Measurements from ENCODE around the gene BOLA2B. TPM values are rescaled to one million over a fixed set of nuclear protein-coding genes. Genes with fewer than 3 reads are reported as not detected.

Gene BOLA2B
- total RNA-seq, 1 donor from 2014 or later, result 73.2 TPM

GRCh38 chr16:30166202-30166902, 27.1 kb downstream of the BOLA2B start:
- H3K9me3 Mint-ChIP-seq (ENCODE audit: unreplicated experiment), result no peaks in the 10 kb centered on the region
- H3K4me3 Mint-ChIP-seq (ENCODE audit: unreplicated experiment), result no peak overlapping the region
- H3K27me3 Mint-ChIP-seq (ENCODE audit: unreplicated experiment), result no peaks in the 10 kb centered on the region
- no peak overlapping the region for H3K27ac Mint-ChIP-seq (ENCODE audit: unreplicated experiment)
- no peak for TF ChIP-seq CTCF (IDR thresholded peaks at IDR 0.05)
- no peaks in the 10 kb centered on the region for H3K4me1 Mint-ChIP-seq (ENCODE audit: unreplicated experiment)
- no peak for DNase-seq (ENCODE audit: extremely low spot score, unreplicated experiment)
- H3K36me3 Mint-ChIP-seq (ENCODE audit: unreplicated experiment), result no peaks in the 10 kb centered on the region

- no peak overlapping the region for H3K4me3 Mint-ChIP-seq (ENCODE audit: unreplicated experiment)
- no peaks in the 10 kb centered on the region for H3K4me1 Mint-ChIP-seq (ENCODE audit: unreplicated experiment)
- DNase-seq (ENCODE audit: extremely low spot score, unreplicated experiment), result no peak
- H3K27me3 Mint-ChIP-seq (ENCODE audit: unreplicated experiment), result no peaks in the 10 kb centered on the region
- no peak overlapping the region for H3K27ac Mint-ChIP-seq (ENCODE audit: unreplicated experiment)
- no peaks in the 10 kb centered on the region for H3K36me3 Mint-ChIP-seq (ENCODE audit: unreplicated experiment)
- TF ChIP-seq CTCF (IDR thresholded peaks at IDR 0.05), result no peak
- H3K9me3 Mint-ChIP-seq (ENCODE audit: unreplicated experiment), result no peaks in the 10 kb centered on the region
Measured at GRCh38 chr16:30163538-30163937, 29.9 kb downstream of the BOLA2B start.

GRCh38 chr16:30157214-30157613, 36.3 kb downstream of the BOLA2B start:
- H3K4me3 Mint-ChIP-seq (ENCODE audit: unreplicated experiment), result no peak overlapping the region
- no peaks in the 10 kb centered on the region for H3K36me3 Mint-ChIP-seq (ENCODE audit: unreplicated experiment)
- H3K27me3 Mint-ChIP-seq (ENCODE audit: unreplicated experiment), result peaks cover 4% of the 10 kb centered on the region
- no peaks in the 10 kb centered on the region for H3K9me3 Mint-ChIP-seq (ENCODE audit: unreplicated experiment)
- no peaks in the 10 kb centered on the region for H3K4me1 Mint-ChIP-seq (ENCODE audit: unreplicated experiment)
- no peak for DNase-seq (ENCODE audit: extremely low spot score, unreplicated experiment)
- TF ChIP-seq CTCF (IDR thresholded peaks at IDR 0.05), result no peak
- H3K27ac Mint-ChIP-seq (ENCODE audit: unreplicated experiment), result no peak overlapping the region

DNA sequence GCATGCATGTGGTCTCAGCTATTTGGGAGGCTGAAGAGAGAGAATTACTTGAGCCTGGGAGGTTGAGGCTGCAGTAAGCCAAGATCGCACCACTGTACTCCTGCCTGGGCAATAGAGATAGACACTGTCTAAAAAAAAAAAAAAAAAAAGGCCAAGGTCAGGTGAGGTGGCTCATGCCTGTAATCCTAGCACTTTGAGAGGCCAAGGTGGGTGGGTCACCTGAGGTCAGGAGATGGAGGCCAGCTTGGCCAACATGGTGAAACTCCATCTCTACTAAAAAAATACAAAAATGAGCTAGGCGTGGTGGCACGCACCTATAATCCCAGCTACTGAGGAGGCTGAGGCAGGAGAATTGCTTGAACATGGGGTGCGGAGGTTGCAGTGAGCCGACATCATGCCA, 38.3 kb downstream of the BOLA2B start:
- no peak for TF ChIP-seq CTCF (IDR thresholded peaks at IDR 0.05)
- Mint-ChIP-seq H3K9me3 (ENCODE audit: unreplicated experiment) (no peaks in the 10 kb centered on the region), H3K27ac (ENCODE audit: unreplicated experiment) (no peak overlapping the region), H3K36me3 (ENCODE audit: unreplicated experiment) (no peaks in the 10 kb centered on the region), H3K27me3 (ENCODE audit: unreplicated experiment) (peaks cover 4% of the 10 kb centered on the region), H3K4me1 (ENCODE audit: unreplicated experiment) (no peaks in the 10 kb centered on the region), H3K4me3 (ENCODE audit: unreplicated experiment) (no peak overlapping the region)
- DNase-seq (ENCODE audit: extremely low spot score, unreplicated experiment), result no peak

DNA sequence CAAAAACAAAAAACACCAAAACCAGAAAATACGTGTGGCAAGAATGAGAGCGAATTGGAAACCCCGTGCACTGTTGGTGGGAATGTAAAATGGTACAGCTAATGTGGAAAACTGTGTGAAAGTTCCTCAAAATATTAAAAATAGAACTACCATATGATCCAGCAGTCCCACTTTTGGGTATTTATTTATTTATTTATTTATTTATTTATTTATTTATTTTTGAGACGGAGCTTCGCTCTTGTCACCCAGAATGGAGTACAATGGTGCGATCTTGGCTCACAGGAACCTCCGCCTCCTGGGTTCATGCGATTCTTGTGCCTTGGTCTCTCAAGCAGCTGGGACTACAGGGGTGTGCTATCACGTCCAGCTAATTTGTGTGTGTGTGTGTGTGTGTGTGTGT, 40.9 kb downstream of the BOLA2B start:
- H3K9me3 Mint-ChIP-seq (ENCODE audit: unreplicated experiment), result peaks cover 9% of the 10 kb centered on the region
- peaks cover 4% of the 10 kb centered on the region for H3K27me3 Mint-ChIP-seq (ENCODE audit: unreplicated experiment)
- H3K36me3 Mint-ChIP-seq (ENCODE audit: unreplicated experiment), result peaks cover 3% of the 10 kb centered on the region
- H3K4me3 Mint-ChIP-seq (ENCODE audit: unreplicated experiment), result no peak overlapping the region
- H3K27ac Mint-ChIP-seq (ENCODE audit: unreplicated experiment), result no peak overlapping the region
- no peak for DNase-seq (ENCODE audit: extremely low spot score, unreplicated experiment)
- H3K4me1 Mint-ChIP-seq (ENCODE audit: unreplicated experiment), result no peaks in the 10 kb centered on the region
- TF ChIP-seq CTCF (IDR thresholded peaks at IDR 0.05), result no peak
